NOMO-1 (cell line): ENCODE results near the gene IFNA16.
"Not testable (repeated sequence)": the region's sequence is repeated elsewhere in the genome, so short reads cannot be mapped to it uniquely, and the experiment has no call there.

ENCODE experiments used
- DNase-seq, 2 experiments: peaks; one replicate each; lab custom pipeline; 2025; ENCODE audit not compliant: unreplicated experiment in 2 of 2; lab: John Stamatoyannopoulos, UW

IFNA16 gene

DNA sequence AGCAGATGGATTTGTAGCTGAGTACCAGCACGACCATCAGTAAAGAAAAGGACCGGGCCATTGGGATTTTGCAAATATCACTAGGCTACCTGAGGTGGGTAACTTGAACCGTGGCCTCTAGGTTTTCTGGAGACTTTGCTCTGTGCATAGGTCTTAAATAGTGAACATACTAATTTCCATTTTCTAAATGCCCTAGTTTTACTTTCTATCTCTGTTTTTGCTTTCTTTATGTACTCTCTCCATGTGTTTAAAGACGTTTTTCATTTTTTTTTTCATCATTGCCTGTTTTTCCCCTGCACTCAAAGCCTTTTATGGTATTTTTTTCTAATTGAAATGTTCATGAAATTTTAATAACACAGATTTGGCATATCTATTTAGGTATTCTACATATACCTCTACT, 15.0 kb downstream of the IFNA16 start, which contains the start of gene IFNA7:
Gene IFNA7 (minus strand): TSS at position 101 of the 400 bp plus-strand sequence. CDS start 40 bp downstream, at position 61.
- not testable (repeated sequence) for DNase-seq

DNA sequence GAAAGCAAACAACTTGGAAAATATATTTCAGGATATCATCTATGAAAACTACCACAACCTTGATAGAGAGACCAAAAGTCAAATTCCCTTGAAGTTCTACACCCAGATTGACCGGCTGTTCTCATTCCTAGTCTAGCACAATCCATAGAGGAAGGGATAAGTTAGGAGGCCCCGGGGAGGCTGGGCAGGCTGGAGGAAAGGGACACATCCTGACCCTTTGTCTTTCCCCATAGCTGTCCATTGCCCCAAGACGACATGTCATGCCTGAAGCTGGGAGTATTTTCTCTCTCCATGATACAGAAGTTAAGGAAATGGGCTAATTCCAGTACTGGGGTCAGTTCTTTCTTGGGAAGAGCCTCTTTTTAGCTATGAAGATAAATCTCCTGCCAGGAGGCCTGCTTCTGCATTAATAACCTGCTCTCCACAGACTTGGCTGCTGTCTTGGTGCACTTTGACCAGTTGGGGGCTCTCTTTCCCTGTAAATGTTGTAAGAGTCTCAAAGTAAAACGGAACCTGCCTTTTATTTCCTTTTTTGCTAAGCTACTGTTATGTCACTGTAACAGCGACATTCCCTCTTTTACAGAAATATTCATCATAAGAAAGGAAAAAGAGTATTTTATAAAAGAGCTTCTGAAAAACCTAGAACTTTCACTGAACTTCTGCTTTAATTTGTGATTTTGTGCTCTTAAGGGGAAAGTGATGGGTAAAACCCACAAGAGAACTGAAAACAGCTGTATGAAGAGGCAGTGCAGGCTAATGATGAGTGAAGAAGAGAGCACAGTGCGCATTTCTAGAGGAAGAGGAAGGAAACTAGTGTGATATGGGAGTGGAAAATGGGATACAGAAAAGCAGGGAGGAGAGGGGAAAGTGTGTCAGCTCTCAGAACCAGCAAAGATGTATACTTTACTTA, 22.0 kb downstream of the IFNA16 start:
- DNase-seq, result not testable (repeated sequence)

DNA sequence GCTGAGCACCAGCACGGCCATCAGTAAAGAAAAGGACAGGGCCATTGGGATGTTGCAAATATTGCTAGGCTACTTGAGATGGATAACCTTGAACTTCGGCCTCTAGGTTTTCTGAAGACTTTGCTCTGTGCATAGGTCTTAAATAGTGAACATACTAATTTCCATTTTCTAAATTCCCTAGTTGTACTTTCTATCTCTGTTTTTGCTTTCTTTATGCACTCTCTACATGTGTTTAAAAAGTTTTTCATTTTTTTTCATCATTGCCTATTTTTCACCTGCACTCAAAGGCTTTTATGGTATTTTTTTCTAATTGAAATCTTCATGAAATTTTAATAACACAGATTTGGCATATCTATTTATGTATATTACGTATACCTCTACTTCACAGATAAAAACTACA, 29.6 kb downstream of the IFNA16 start, which contains the start of gene IFNA4:
Gene IFNA4 (minus strand): TSS at position 101 of the 400 bp plus-strand sequence. CDS start 56 bp downstream, at position 45.
- DNase-seq, result not testable (repeated sequence)

- DNase-seq, result not testable (repeated sequence)
Observed at GRCh38 chr9:21182810-21183736, 34.0 kb downstream of the IFNA16 start.

DNA sequence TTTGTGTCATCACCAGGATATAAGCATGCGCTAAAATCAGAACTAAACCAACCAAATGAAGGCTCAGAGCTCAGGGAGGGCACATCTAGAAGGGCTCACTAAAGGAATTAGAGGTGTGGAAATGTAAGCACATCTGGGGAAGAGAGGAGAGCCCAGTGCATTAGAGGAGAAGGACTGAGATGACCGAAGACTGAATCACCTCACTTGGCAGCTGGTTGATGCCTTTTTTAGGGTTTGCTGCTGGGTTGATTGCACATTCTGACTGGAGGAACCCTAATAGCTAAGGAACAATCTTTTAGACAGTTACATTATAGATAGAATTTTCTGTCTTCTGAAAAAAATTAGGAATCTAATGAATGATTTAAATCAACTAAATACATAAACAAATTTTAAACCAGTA, 42.4 kb downstream of the IFNA16 start:
- no peak for DNase-seq

GRCh38 chr9:21172156-21172555, 45.0 kb downstream of the IFNA16 start:
- DNase-seq, result no peak

DNA sequence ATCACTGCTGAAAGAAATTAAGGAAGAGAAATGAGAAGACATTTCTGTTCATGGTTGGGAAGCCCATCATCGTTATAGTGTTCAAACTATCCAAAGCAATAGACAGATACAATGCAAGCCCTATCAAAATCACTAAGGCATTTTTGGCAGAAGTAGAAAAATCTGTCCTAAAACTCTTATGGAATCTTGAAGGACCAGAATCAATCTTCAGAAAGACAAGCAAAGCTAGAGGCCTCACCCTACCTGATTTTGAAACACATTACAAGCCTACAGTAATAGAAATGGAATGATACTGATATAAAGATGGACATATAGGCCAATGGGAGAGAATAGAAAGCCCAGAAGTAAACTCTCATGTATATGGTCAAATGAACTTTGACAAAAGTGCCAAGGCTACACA, 45.8 kb downstream of the IFNA16 start:
- DNase-seq, result no peak

GRCh38 chr9:21166560-21166959, 50.6 kb downstream of the IFNA16 start, which contains the start of gene IFNA21:
Gene IFNA21, minus strand, starts transcription at chr9:21166660. Its CDS starts 48 bp downstream, at chr9:21166612.
- not testable (repeated sequence) for DNase-seq
